GM19239 (cell line): Measurements from ENCODE around the gene CDC6.

Source experiments
- DNase-seq: peaks from one replicate; pipeline ENCODE4 v3.0.0; 2011; ENCODE audit warnings: low spot score; ENCODE audit not compliant: insufficient read length
- FAIRE-seq: peaks from 2 replicates; lab custom pipeline; 2011; peaks lifted over from hg19 to GRCh38; lab: Jason Lieb, UNC

The CDC6 gene, protein sequence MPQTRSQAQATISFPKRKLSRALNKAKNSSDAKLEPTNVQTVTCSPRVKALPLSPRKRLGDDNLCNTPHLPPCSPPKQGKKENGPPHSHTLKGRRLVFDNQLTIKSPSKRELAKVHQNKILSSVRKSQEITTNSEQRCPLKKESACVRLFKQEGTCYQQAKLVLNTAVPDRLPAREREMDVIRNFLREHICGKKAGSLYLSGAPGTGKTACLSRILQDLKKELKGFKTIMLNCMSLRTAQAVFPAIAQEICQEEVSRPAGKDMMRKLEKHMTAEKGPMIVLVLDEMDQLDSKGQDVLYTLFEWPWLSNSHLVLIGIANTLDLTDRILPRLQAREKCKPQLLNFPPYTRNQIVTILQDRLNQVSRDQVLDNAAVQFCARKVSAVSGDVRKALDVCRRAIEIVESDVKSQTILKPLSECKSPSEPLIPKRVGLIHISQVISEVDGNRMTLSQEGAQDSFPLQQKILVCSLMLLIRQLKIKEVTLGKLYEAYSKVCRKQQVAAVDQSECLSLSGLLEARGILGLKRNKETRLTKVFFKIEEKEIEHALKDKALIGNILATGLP

DNA sequence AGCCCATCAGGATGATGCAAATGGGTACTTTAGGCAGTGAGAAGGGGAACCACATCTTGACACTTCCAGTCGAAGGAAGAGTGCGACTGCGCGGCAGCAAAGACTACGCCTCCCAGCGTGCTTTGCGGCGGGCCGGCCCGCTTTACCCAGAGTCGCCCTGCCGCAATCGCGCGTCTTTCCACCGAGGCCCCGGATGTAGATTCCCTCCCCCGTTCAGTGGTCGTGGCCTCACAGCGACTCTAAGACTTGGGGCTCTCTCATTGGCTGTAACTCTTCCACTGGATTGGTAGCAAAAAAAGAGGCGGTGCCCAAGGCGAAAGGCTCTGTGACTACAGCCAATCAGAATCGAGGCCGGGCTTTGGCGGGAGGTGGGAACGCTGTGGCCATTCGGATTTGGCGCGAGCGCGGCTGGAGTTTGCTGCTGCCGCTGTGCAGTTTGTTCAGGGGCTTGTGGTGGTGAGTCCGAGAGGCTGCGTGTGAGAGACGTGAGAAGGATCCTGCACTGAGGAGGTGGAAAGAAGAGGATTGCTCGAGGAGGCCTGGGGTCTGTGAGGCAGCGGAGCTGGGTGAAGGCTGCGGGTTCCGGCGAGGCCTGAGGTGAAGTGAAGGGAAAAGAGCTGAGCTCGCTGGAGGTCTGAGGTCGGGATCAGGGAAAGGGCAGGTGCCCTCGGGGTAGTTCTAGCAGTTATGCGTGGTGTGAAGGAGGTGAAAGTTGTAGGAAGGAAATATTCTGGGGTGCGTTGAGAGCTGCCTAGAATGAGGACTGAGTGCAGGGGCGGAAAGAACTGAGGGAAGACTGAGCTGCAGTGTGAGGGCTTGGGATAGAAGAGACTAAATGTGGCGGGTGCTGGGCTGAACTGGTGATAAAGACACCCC, at the start of gene CDC6:
Gene CDC6, plus strand, starts transcription at position 386 of the 876 bp plus-strand sequence. CDS start 1,542 bp downstream, outside the sequence.
- DNase-seq (peak; percentile 88), FAIRE-seq (peak; percentile 97)

DNA sequence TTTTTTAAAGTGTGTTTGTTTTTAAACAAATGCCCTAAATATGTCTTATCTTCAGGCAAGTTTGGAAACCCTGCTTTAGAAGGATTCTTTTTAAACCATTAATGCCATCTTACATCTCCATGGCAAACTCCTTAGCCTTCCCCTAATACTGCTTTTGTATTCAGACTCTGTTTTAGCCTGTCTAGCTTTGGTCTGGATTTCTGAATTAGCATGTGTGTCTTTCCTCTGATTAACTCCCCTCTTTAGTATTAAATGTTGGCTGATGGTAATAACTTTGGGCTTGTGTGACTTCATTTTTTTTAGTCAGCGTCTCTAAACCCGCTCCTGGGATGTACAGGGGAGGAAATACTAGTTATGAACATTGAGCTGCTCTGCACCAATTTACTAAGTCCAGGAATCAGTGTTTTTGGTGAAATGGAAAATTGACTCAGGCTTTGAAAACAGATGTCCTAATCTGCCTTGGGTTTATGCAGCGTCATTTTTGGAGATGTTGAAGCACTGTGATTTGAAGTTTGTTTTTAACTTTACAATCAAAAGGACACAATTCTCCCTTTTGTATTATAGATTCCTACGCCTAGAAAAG, 46.3 kb upstream of the CDC6 start:
- DNase-seq (no peak), FAIRE-seq (no peak)

DNA sequence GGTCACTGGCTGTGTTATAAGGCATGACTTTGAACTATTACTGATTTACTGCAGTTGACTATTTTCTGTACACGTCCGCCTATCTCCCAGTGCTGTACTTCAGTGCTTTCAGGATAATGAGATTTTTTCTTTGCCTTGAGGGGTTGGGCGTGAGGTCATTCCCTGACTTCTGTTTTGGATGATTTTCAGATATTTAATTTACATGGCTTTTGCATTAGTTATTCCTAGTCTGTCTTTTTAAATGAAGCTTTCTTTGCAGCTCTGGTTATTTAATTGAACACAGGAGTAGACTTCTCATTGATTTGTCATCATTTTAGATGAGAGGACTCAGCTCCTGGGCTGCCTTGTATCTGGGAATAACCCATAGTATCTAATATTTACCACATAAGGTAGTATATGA, 44.9 kb upstream of the CDC6 start:
- FAIRE-seq (no peak), DNase-seq (no peak)

DNA sequence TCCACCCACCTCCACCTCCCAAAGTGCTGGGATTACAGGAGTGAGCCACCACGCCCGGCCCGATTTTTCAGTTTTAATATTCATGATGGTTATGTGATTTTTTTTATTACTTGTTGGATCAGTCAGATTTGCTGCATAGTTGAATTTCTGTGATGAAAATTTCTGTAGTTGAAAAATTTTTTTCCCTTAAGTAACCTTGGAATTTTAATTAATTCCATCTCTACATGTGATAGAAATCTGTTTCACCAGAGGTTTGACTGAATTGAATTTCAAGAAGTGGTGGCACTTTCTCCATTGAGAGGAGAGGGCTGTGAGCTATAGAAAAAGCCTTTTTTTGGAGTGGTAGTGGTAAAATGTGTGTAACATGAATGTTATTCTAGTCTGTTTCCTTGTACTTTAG, 43.9 kb upstream of the CDC6 start:
- FAIRE-seq (no peak), DNase-seq (no peak)

DNA sequence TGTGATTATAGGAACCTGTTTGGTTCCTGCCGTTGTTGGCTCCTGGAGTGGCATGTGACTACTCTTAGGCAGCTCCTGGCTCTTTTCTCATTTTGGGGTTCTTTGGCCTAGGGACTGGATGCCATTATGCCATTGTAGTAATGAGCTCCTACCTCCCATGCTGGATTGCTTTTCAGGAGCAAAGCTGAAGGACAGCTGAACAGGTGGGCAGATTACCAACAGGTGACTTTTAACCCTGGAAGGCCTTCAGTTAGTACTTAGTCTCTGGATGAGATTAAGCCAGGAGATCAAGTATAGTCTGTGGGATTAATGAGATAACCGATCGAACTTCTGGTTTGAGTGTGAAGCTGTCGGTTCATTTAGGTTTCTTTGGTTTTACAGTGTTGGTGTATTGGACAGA, 43.4 kb upstream of the CDC6 start:
- FAIRE-seq (no peak), DNase-seq (no peak)

DNA sequence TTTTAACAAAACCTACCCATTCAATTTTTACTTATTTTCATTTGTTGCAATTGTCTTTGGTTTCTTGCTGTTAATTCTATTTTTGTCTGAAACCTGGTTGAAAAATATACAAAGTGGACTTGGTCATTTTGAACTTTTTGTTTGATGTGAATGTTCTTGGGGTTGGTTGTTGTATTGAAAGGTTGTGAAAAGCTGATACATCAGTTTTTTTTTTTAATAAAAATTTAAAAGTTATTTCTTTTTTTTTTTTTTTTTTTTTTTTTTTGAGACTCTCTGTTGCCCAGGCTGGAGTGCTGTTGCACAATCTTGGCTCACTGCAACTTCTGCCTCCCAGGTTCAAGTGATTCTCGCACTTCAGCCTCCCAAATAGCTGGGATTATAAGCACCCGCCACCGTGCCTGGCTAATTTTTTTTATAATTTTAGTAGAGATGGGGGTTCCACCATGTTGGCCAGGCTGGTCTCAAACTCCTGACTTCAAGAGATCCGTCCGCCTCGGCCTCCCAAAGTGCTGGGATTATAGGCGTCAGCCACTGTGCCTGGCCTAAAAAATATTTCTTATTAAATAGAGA, 39.7 kb upstream of the CDC6 start:
- no peak for FAIRE-seq
- no peak for DNase-seq

DNA sequence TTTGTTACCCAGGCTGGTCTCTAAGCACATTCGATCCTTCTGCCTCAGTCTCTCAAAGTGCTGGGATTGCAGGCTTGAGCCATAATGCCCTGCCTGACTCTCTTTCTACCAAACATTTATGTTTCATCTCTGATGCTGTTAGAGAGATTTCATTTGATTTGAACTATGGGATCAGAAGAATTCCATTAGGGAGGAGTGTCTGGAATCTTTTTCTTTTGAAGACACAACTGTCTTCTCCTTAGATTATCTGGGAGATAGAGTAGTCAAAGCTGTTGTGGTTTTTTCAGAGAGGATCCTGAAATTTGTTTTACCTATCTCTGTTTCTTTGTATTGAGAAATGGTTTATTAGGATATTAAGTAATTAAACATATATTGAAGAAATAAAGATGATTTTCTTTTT, 39.2 kb upstream of the CDC6 start:
- FAIRE-seq = no peak

DNA sequence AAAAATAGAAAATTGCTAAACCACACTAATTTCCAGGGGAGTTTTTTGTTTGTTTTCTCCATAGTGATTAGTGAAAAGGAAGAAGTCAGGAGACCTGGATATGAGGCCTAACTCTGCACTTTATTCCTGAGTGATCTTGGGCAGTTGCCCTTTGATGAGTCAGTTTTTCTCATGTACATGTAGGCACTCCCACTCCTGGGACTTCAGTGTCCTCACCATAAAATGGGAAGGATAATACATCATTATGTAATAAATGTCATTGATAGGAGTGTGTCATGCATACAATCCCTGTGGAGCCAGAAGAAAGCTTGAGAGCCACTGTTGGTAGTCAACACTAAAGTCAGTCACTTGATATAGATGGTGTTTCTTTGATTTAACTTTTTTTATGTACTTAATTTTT, 36.1 kb upstream of the CDC6 start:
- FAIRE-seq = no peak
- DNase-seq = no peak

More for the DNA sequence above, 39.2 kb upstream of the CDC6 start:
- no peak for DNase-seq

DNA sequence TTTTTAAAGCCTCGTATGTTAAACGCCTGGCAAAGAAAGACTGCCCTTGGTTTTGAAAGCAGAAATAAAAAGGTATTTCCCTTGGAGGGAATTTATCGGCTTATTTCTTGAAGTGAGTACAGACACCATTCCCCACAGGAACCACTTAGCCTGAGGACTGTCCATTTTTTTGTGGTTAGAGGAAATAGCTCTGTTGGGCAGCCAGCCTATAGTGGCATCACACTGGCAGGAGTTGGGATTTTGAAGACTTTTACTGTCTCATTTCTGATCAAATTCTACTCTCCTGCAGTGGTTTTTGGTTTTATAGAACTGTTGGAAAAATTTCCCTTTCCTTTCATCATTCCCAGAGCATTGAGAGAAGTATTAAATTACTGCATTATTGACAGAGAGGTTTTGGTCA, 34.1 kb upstream of the CDC6 start:
- DNase-seq = no peak
- no peak for FAIRE-seq

DNA sequence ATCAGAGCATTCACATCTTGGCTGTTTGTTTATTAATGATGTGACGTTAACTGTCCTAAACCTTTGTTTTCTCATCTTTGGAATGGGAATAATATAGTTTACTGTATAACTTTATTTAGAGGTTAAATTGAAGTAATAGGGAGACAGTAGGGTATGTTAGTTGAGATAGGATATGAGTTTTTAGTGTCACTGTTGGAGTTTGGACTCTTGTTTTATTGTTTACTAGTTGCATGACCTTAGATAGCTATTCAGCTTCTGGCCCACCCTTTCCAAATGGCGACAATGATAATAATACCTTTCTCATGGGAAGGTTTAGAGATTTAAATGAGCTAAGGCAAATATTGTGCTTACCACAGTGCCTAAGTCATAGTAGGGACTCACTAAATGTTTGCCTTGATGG, 28.2 kb upstream of the CDC6 start:
- no peak for DNase-seq
- no peak for FAIRE-seq

DNA sequence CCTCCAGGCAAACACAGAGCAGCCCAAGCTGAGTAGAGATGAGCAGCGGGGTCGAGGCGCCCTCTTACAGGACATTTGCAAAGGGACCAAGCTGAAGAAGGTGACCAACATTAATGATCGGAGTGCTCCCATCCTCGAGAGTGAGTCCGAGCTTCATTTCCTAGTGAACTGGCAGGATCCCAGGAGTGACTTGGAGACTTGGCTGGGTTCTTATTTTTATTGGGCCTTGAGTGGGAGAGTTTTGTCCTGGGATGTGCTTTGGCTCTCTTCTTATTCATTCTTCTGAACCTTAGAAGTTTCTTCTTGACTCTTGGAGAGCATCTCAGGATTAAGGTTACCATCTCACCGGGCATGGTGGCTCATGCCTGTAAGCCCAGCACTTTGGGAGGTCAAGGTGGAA, 27.2 kb upstream of the CDC6 start:
- FAIRE-seq = no peak
- DNase-seq = no peak

DNA sequence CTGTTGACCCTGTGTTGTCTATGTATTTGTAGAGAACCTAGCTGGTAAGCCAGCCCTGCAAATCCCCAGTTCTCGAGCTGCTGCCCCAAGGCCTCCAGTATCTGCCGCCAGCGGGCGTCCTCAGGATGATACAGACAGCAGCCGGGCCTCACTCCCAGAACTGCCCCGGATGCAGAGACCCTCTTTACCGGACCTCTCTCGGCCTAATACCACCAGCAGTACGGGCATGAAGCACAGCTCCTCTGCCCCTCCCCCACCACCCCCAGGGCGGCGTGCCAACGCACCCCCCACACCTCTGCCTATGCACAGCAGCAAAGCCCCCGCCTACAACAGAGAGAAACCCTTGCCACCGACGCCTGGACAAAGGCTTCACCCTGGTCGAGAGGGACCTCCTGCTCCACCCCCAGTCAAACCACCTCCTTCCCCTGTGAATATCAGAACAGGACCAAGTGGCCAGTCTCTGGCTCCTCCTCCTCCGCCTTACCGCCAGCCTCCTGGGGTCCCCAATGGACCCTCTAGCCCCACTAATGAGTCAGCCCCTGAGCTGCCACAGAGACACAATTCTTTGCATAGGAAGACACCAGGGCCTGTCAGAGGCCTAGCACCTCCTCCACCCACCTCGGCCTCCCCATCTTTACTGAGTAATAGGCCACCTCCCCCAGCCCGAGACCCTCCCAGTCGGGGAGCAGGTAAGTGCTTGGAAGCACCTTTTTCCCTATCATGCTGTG, 23.1 kb upstream of the CDC6 start:
- FAIRE-seq (no peak), DNase-seq (no peak)

DNA sequence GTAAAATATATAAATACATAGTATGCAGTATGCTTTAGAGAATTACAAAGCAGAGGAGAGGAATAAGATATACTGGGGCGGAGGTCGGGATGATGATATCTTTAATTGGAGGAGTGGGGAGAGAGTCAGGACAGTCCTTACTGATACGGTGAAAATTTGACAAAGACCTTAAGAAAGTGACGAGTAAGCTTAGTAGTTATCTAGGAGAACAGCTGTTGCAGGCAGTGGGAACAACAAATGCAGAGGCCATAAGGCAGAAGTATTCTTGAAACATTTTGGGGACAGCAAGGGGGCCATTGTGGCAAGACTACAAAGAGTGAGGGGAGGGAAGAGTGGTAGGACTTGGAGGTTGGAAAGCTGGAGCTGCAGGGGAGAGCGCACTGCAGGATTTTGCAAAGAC, 22.3 kb upstream of the CDC6 start:
- FAIRE-seq = no peak
- no peak for DNase-seq

DNA sequence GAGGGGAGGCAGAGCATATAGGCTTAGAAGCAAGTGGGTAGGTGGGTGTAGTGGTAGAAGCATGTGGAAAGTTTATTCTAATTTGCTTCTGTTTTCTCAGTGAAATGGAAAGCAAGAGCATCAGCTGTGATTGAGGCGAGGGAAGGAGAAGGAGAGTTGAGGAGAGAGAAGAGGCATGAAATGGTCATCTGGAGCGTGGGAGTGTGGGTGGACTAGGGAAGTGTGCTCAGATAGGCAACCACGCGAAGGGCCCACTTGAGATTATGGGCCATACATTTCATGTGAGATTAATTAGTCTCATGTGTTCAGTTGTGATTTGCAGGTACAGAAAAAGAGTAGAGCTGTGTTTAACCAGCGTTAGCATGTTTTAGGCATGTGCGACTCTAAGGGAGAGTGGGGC, 20.8 kb upstream of the CDC6 start:
- FAIRE-seq = no peak
- no peak for DNase-seq

DNA sequence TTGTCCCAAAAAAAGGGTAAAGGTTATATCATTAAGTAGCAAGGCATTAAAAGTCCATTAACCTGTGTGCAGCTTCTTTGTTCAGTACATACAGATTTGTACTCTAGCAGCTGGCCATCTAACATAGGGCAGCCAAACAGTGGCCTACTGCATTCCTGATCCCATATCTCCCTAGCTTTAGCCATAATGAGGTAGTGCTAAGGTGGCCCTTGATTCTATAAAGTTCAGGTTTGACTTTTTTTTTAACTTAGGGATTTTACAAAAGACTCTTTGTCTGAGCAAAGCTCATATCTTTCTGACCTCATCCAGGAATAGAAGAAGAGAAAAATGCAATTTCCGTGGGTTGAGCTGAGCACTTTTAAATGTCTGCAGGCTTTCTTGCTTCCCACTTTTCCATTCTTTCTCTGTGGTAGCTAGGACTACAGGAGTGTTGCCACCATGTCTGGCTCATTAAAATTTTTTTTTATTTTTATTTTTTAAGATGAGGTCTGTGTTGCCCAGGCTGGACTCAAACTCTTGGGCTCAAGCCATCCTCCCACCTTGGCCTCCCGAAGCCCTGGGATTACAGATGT, 19.5 kb upstream of the CDC6 start:
- no peak for DNase-seq
- no peak for FAIRE-seq

DNA sequence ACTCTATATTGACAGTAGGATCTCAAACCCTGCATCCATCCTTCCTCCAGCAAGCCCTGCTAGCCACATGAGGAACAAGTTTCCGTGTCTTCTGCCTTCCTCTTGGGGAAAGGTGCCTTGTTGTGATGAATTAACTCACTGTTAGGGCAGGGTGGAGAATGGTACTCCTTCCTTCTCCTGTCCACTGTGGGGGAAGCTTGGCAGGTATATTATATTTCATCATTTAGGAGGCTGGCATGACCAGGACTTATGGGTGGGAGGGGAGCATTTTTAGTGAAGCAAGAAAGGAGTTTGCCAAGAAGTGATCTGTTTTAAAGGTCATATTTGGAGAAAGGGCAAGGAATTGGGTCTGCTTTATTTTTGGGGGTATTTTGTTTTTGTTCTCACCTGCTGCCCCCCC, 9.3 kb upstream of the CDC6 start:
- FAIRE-seq (no peak), DNase-seq (no peak)

DNA sequence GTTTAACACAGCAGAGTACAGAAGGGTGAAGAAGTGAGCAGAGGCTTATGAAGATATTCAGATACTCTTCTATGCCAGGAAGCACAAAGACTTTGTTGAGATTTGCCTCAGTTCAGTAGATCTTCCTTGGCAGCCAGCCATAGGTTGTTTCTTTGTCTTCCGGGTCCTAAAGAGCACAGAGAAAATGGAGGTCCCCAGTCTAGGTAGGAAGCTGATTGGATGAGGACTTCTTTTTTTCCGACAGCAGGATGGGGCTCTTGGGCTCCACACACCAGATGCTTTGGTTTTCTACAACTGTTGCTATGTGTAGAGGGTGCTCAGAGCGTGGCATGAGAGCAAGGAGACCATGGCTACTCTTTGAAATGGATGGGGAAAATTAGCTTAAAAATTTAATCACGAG, 8.3 kb upstream of the CDC6 start:
- FAIRE-seq (no peak), DNase-seq (no peak)

DNA sequence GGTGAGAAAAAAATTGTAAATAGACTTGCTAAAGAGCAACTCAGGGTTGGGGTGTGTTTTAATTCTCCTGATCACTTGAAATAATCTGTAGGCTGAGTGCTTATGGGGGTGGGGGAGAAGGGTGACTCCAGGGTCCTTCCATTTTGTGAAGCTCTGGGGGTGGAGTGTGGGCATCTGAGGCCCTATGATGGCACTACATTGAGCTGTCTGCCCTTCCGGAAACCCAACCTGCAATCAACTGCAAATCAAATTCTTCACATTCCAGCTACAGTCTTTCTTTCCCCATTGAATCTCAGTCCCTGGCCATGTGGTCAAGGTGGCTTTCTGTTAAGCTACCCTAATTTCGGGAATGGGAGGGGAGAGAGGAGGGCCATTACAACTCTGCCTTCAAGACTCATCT, 6.0 kb upstream of the CDC6 start:
- FAIRE-seq (no peak), DNase-seq (no peak)

DNA sequence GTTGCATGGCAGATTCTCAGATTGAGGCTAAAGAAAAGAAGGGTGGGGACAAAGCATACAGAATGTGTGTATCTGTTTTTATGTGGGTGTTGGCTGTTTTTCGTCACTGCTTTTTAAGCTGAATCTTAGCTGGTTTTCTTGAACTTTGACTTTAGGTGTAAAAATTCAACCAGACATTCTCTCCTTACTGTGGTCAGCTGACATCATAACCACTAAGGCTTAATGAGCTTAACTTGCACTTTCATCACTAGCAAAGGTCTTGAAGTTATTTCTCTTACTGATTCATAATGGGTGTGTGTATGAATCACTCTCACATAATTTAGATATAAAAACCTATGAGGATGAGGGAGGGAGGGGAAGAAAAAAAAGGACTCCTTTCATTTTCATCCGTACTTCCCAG, 4.0 kb upstream of the CDC6 start:
- DNase-seq (no peak), FAIRE-seq (no peak)
